Raji (cell line): ENCODE results near the gene PDE3A.

Experiments used
- POLR2A ChIP-seq: IDR thresholded peaks from 2 replicates; pipeline ENCODE4 v1.6.1; 2011; ENCODE audit warnings: low read depth, low read length, control low read depth; ENCODE audit not compliant: insufficient read depth

Gene PDE3A

GRCh38 chr12:20404576-20405346, 36.4 kb downstream of the PDE3A start:
- no peak for TF ChIP-seq POLR2A

GRCh38 chr12:20409607-20410377, 41.5 kb downstream of the PDE3A start:
- TF ChIP-seq POLR2A, result no peak

GRCh38 chr12:20410734-20411133, 42.4 kb downstream of the PDE3A start:
- no peak for TF ChIP-seq POLR2A

- no peak for TF ChIP-seq POLR2A
Measured at GRCh38 chr12:20411345-20411744, 43.0 kb downstream of the PDE3A start.

GRCh38 chr12:20415028-20415427, 46.7 kb downstream of the PDE3A start:
- TF ChIP-seq POLR2A, result no peak

GRCh38 chr12:20415641-20416040, 47.3 kb downstream of the PDE3A start:
- no peak for TF ChIP-seq POLR2A

GRCh38 chr12:20420557-20420956, 52.2 kb downstream of the PDE3A start:
- no peak for TF ChIP-seq POLR2A

GRCh38 chr12:20421421-20421820, 53.1 kb downstream of the PDE3A start:
- TF ChIP-seq POLR2A, result no peak

GRCh38 chr12:20423557-20423956, 55.2 kb downstream of the PDE3A start:
- TF ChIP-seq POLR2A, result no peak

- no peak for TF ChIP-seq POLR2A
Measured at GRCh38 chr12:20424841-20425240, 56.5 kb downstream of the PDE3A start.

- no peak for TF ChIP-seq POLR2A
Measured at GRCh38 chr12:20426191-20426590, 57.9 kb downstream of the PDE3A start.

- TF ChIP-seq POLR2A, result no peak
Measured at GRCh38 chr12:20426957-20427356, 58.6 kb downstream of the PDE3A start.

- no peak for TF ChIP-seq POLR2A
Measured at GRCh38 chr12:20429852-20430251, 61.5 kb downstream of the PDE3A start.

- no peak for TF ChIP-seq POLR2A
Measured at GRCh38 chr12:20432290-20432689, 64.0 kb downstream of the PDE3A start.

- TF ChIP-seq POLR2A, result no peak
Measured at GRCh38 chr12:20434996-20435395, 66.7 kb downstream of the PDE3A start.

GRCh38 chr12:20436316-20436715, 68.0 kb downstream of the PDE3A start:
- no peak for TF ChIP-seq POLR2A
